Upper lobe of left lung (tissue), 4 donors: Measurements from ENCODE around the gene GAN.

Experiments
- POLR2A ChIP-seq, 4 donors: fragments of 450-650 bp; IDR thresholded peaks; one replicate each; pipeline ENCODE4 v1.5.1; 2016 to 2017; ENCODE audit warnings: antibody characterized with exemption in 4 of 4, mild to moderate bottlenecking in 2 of 4
- POLR2AphosphoS5 ChIP-seq, 2 donors: sonication (generic); formaldehyde crosslinking; IDR thresholded peaks; one replicate each; pipeline ENCODE4 v1.5.1; 2017; ENCODE audit warnings: antibody characterized with exemption in 2 of 2

GRCh38 chr16:81394966-81395655, 80.3 kb downstream of the GAN start:
- peak in 1 of 2 donors; percentile 33 for TF ChIP-seq POLR2AphosphoS5 (IDR thresholded peaks at IDR 0.05)
- TF ChIP-seq POLR2A (IDR thresholded peaks at IDR 0.05) = no peak
